ENCODE measurements around the gene SPATA25.
"Not testable (repeated sequence)": the region's sequence is repeated elsewhere in the genome, so short reads cannot be mapped to it uniquely, and the experiment has no call there.

Gene SPATA25

GRCh38 chr20:45892828-45893500 lies 5.5 kb upstream of the SPATA25 start:
- no peak for DNase-seq

DNA sequence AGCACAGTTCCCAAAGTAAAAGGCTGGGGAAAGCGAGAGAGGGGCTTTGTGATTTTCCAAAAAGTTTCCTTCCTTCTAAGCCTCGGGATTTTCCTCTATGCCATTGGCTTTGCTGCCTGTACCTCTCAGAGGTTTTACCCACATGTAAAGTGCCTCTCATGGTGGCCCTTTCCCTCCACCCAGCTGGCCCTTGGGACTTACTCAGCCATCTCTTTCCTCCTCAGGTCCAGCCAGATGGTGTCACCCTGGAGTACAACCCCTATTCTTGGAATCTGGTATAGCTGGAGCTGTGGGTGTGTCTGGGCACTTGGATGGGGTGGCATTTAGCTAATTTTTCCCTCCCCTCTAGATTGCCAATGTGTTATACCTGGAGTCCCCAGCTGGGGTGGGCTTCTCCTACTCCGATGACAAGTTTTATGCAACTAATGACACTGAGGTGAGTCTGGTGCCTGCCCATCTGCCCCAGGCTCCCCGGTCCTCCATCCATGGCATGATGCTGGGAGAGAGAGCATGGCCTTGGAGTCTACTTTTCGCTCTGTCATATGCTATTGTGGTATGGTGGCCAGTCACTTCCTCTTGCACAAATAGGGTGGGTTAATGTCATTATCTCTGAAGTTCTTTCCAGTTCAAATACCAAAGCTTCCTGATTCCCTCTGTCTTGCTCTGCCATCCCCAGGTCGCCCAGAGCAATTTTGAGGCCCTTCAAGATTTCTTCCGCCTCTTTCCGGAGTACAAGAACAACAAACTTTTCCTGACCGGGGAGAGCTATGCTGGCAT lies 4.8 kb upstream of the SPATA25 start:
- no peak for DNase-seq

DNA sequence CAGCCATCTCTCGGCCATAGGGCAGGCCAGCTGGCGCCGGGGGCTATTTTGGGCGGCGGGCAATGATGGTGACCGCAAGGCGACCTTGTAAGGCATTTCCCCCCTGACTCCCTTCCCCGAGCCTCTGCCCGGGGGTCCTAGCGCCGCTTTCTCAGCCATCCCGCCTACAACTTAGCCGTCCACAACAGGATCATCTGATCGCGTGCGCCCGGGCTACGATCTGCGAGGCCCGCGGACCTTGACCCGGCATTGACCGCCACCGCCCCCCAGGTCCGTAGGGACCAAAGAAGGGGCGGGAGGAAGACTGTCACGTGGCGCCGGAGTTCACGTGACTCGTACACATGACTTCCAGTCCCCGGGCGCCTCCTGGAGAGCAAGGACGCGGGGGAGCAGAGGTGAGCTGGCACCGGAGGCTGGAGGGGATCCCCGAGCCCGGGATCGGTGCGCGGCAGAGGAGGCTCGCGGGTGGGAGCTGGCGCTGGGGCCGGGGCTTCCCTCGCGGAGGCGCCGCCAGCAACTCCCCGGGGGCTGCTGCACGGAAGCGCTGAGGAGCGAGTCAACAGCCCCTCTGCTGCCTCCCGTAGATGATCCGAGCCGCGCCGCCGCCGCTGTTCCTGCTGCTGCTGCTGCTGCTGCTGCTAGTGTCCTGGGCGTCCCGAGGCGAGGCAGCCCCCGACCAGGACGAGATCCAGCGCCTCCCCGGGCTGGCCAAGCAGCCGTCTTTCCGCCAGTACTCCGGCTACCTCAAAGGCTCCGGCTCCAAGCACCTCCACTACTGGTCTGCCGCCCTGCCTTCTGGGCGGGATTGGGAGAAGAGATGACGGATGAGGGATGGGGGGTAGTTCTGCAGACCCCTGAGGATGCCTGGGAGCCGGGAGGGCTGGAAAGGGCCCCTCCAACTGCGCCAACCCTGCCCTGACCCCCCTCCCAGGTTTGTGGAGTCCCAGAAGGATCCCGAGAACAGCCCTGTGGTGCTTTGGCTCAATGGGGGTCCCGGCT lies 3.9 kb upstream of the SPATA25 start, which contains the start of the genes CTSA and NEURL2:
Gene CTSA (plus strand): TSS at position 351 of the 999 bp plus-strand sequence. CDS start 234 bp downstream, at position 585.
Gene NEURL2 (minus strand): TSS at position 224 of the 999 bp plus-strand sequence. CDS start 217 bp downstream, at position 7.
- DNase-seq, result peak; percentile 80 to 84

DNA sequence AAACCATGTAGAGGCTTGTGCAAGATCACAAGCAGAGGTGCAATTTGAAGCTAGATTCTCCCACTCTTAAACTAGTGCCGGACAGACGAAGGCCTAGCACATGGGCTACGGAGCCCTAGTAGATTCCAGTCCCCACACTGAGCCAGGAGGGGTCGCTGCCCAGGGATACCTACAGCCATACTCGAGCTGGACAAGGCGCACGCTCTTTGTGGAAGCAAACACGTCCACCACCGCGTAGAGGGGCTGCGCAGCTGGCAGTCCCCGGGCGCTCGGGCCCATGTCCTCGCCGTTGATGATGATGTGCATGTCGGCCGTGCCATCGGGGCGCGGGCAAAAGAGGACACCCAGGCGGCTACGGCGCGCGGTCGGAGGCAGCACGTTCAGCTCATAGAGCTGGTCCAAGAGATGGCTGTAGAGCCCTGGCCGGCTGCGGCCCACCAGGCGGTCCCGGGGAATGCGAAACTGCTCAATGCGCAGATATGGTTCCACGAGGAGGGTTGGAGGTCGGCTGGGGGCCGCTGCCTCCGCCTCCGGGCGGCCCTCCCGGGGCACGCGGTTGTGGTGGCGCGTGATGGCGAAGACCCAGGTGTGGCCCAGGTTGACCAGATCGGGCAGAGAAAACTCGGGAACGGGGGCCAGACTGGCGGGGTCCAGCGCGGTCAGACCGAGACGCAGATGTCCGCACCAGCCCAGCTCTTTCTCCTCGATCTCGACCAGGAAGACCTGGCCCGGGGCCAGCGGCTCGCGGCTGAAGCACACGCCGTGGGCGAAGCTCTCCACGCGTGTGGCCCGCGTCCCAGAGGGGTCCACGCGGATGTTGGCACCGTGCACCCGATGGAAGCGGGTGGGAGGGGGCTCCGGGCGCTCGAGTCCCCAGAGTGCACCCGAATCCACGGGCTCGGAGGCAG lies 2.9 kb upstream of the SPATA25 start:
- DNase-seq, result peak; percentile 47 to 64

GRCh38 chr20:45888681-45889080 lies 1.3 kb upstream of the SPATA25 start:
- no peak for DNase-seq

DNA sequence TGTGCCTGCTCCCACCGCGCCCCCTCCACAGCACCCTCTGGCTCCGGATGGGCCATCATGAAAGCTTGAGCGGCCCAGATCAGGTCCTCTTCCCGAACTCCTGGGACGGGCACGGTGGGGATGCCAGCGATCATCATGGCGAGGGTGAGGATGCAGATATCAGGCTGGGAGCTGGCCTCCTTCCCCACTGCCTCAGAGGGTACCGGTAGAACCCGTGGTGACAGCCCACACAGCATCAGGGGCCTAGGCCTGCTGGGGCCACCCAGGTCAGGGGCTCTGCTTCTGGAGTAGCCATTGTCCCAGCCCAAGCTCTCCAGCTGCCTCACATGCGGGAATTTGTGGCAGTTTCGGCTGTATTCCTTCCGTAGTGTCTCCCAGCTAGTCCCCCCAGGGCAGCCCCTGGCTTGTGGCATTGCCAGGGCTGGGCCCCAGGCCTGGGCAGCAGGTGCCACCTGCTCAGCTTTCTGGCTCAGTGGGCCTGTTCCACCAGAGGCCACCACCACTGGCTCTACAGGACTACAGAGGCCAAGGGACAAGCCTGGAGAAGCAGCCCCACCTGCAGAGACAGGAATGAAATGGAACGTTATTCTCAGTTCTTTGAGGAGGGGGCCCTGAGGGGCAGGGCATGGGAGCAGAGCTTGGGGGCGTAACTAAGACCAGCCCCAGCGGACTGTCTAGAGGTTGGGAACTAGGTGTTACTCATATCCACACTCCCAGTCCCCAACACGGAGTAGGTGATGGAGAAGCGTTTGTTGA lies 654 bp downstream of the SPATA25 start:
- no peak for DNase-seq

- DNase-seq, result no peak
These were observed 4.3 kb downstream of the SPATA25 start for GRCh38 chr20:45883100-45883469.

- no peak for DNase-seq
These were observed 4.8 kb downstream of the SPATA25 start for GRCh38 chr20:45882469-45883099.

DNA sequence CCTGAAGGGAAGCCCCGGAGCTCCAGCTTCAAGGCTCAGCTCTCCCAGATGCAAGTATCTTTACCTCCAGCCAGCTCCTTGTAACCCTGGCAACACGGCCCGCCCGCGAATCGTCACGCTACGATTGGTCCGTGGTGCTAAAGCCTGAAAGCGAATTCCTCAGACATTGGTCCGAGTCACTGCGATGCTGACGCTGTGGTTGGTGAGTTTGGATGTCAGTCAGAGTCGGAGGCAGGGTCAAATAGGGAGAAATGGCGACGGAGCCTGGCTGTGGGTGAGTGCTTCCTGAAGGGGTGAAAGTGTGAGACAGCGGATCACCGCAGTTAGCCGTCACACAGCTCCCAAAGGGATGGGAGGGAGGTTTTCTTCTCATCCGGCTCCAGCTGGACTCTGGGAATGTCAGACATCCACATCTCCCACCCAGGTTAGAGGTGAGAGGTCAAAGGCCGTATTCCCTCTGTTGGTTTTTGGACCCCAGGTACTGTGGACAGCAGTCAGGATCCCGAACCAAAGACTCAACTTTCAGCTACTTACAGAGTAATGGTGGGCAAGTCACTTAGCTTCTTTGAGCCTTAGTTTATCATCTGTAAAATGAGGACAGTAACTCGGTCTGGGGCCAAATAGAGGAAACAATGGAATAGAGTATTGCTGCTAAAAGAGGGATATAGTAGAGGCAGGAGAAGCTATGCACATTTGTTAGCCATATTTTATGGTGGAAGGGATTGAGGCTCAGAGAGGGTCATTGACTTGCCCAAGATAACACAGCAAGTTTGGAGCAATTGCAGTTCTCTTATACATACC lies 6.2 kb downstream of the SPATA25 start, which contains the start of gene ZSWIM1:
Gene ZSWIM1 (plus strand): TSS at position 240 of the 801 bp plus-strand sequence. CDS start 1,366 bp downstream, outside the sequence.
- DNase-seq, result peak; percentile 98 to 99

- no peak for DNase-seq
These were observed 9.2 kb downstream of the SPATA25 start for GRCh38 chr20:45878076-45878761.

- DNase-seq, result no peak
These were observed 12.8 kb downstream of the SPATA25 start for GRCh38 chr20:45874576-45874975.

DNA sequence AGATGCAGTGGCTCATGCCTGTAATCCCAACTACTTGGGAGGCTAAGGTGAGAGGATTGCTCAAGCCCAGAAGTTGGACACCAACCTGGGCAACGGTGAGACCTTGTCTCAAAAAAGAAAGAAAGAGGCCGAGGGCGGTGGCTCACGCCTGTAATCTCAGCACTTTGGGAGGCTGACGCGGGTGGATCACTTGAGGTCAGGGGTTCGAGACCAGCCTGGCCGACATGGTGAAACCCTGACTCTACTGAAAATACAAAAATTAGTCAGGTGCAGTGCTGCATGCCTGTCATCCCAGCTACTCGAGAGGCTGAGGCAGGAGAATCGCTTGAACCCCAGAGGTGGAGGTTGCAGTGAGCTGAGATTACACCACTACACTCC lies 13.3 kb downstream of the SPATA25 start:
- DNase-seq, result not testable (repeated sequence)

- DNase-seq, result no peak
These were observed 13.9 kb downstream of the SPATA25 start for GRCh38 chr20:45873409-45874103.

- no peak for DNase-seq
These were observed 14.8 kb downstream of the SPATA25 start for GRCh38 chr20:45872626-45873025.

DNA sequence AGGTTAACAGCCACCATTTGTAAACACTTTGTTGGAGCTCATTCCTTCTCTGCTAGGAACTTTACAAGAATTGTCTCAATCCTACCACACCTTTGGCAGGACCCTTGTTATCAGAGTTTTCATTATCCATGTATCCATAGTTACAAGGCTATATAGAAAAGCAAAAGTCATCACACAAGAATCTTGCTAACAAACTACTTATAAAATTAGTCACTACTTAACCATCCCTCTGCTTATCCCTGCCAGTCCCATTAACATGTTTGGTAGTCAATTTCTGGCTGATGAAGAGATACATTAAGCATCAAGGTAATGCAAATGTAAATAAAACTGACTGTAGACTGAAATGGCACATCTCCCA lies 19.6 kb downstream of the SPATA25 start:
- DNase-seq, result no peak

DNA sequence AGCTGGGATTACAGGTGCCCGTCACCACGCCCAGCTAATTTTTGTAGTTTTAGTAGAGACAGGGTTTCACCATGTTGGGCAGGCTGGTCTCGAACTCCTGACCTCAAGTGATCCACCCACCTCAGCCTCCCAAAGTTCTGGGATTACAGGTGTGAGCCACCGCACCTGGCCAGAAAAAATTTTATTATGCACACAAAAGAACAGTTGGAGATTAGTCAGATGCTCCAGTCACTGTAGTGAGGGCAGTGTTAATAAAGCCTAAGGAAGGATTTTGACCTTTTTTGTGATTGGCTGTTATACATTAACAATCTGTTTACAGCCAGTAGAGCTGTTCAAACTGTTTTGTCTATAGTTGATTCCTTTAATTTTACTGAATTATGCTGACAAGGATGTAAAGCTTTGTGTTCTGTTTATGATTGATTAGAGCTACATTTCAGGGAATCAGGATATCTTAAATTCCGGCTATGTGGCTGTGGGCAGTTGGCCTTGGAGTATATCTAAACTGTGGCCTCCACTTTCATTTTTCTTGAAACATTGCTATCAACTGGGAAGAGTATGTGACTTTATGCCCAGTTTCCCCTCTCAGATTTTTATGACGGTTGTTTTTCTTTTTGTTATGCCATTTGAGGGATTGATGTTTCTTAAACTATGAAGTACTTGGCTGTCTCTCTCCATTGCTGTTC lies 20.1 kb downstream of the SPATA25 start:
- DNase-seq, result no peak

GRCh38 chr20:45866454-45866853 lies 21.0 kb downstream of the SPATA25 start:
- DNase-seq, result no peak

All from CD4-positive, alpha-beta T cell treated with Interleukin-4 for 1 hour (primary cell).